ENCODE measurements around the gene KRTAP12-3. TPM values are rescaled to one million over a fixed set of nuclear protein-coding genes. Genes with fewer than 3 reads are reported as not detected.
"Not testable (repeated sequence)": the region's sequence is repeated elsewhere in the genome, so short reads cannot be mapped to it uniquely, and the experiment has no call there.

KRTAP12-3 gene
- not detected for total RNA-seq
- not detected for polyA plus RNA-seq

GRCh38 chr21:44657635-44658540 lies at the start of gene KRTAP12-3:
TSS of gene KRTAP12-3 (plus strand) at chr21:44657932. CDS start at chr21:44657980, 48 bp downstream.
- peak within 1 kb of the TSS; percentile 80 to 95 (median 87) for H3K27ac Mint-ChIP-seq
- ATAC-seq (ENCODE audit: low read depth in 2 of 2) (peak; percentile 55 to 66), DNase-seq (peak in 2 of 3 donors; percentile 72 to 79)
- H3K9me3 Mint-ChIP-seq: peaks cover 0 to 34% (median 5%) of the 10 kb centered on the region in 7 donors
- peak within 1 kb of the TSS; percentile 66 for H3K4me3 ChIP-seq (ENCODE audit: low read depth, low read length)
- peaks cover 5 to 19% of the 10 kb centered on the region in 2 experiments for H3K9me3 ChIP-seq (ENCODE audit: control insufficient read depth in 2 of 2, low read length in 2 of 2)
- peaks cover 11 to 47% (median 25%) of the 10 kb centered on the region in 4 donors for H3K4me1 Mint-ChIP-seq
- H3K4me3 Mint-ChIP-seq: peak within 1 kb of the TSS; percentile 64 to 86 (median 79)
- H3K36me3 ChIP-seq (ENCODE audit: control insufficient read depth, insufficient read depth, low read length): no peaks in the 10 kb centered on the region
- H3K27ac ChIP-seq (ENCODE audit: insufficient read depth, low read length, poor library complexity, severe bottlenecking): peak within 1 kb of the TSS; percentile 41
- H3K36me3 Mint-ChIP-seq: peaks cover 8% of the 10 kb centered on the region
- H3K27me3 Mint-ChIP-seq: peaks cover 32% of the 10 kb centered on the region
- H3K4me1 ChIP-seq (ENCODE audit: control insufficient read depth, insufficient read depth, low read length, poor library complexity, severe bottlenecking): peaks cover 24% of the 10 kb centered on the region
- peaks cover 3% of the 10 kb centered on the region for H3K27me3 ChIP-seq (ENCODE audit: control insufficient read depth, insufficient read depth, low read length)

- DNase-seq (no peak), ATAC-seq (ENCODE audit: low read depth in 2 of 2) (no peak)
- Mint-ChIP-seq H3K27me3 (peaks cover 15% of the 10 kb centered on the region), H3K36me3 (peaks cover 8% of the 10 kb centered on the region), H3K4me1 (peaks cover 0 to 5% (median 1%) of the 10 kb centered on the region in 4 donors), H3K9me3 (peaks cover 0 to 31% (median 11%) of the 10 kb centered on the region in 7 donors), H3K4me3 (no peak overlapping the region), H3K27ac (no peak overlapping the region)
- Histone ChIP-seq H3K4me3 (ENCODE audit: low read depth, low read length) (no peak overlapping the region), H3K36me3 (ENCODE audit: control insufficient read depth, insufficient read depth, low read length) (no peaks in the 10 kb centered on the region), H3K27me3 (ENCODE audit: control insufficient read depth, insufficient read depth, low read length) (peaks cover 11% of the 10 kb centered on the region), H3K4me1 (ENCODE audit: control insufficient read depth, insufficient read depth, low read length, poor library complexity, severe bottlenecking) (no peaks in the 10 kb centered on the region), H3K27ac (ENCODE audit: insufficient read depth, low read length, poor library complexity, severe bottlenecking) (no peak overlapping the region), H3K9me3 (ENCODE audit: control insufficient read depth in 2 of 2, low read length in 2 of 2) (peaks cover 14 to 29% of the 10 kb centered on the region in 2 experiments)
Observed at GRCh38 chr21:44609193-44609592, 48.5 kb upstream of the KRTAP12-3 start.

- H3K4me1 Mint-ChIP-seq; ATAC-seq (ENCODE audit: low read depth in 2 of 2); DNase-seq; H3K36me3 Mint-ChIP-seq; H3K27ac ChIP-seq (ENCODE audit: insufficient read depth, low read length, poor library complexity, severe bottlenecking); H3K4me1 ChIP-seq (ENCODE audit: control insufficient read depth, insufficient read depth, low read length, poor library complexity, severe bottlenecking); H3K4me3 ChIP-seq (ENCODE audit: low read depth, low read length); H3K4me3 Mint-ChIP-seq; H3K27me3 Mint-ChIP-seq; H3K36me3 ChIP-seq (ENCODE audit: control insufficient read depth, insufficient read depth, low read length); H3K27ac Mint-ChIP-seq: not testable (repeated sequence)
- H3K9me3 Mint-ChIP-seq: peaks cover 0 to 31% (median 11%) of the 10 kb centered on the region in 7 donors
- Histone ChIP-seq H3K27me3 (ENCODE audit: control insufficient read depth, insufficient read depth, low read length) (peaks cover 10% of the 10 kb centered on the region), H3K9me3 (ENCODE audit: control insufficient read depth in 2 of 2, low read length in 2 of 2) (peaks cover 14 to 29% of the 10 kb centered on the region in 2 experiments)
Observed at GRCh38 chr21:44610157-44610843, 47.4 kb upstream of the KRTAP12-3 start.

- peaks cover 4% of the 10 kb centered on the region for H3K36me3 Mint-ChIP-seq
- H3K4me1 ChIP-seq (ENCODE audit: control insufficient read depth, insufficient read depth, low read length, poor library complexity, severe bottlenecking): peaks cover 3% of the 10 kb centered on the region
- no peak overlapping the region for H3K27ac ChIP-seq (ENCODE audit: insufficient read depth, low read length, poor library complexity, severe bottlenecking)
- H3K4me3 Mint-ChIP-seq: no peak overlapping the region
- peaks cover 14 to 29% of the 10 kb centered on the region in 2 experiments for H3K9me3 ChIP-seq (ENCODE audit: control insufficient read depth in 2 of 2, low read length in 2 of 2)
- peaks cover 0 to 27% (median 8%) of the 10 kb centered on the region in 7 donors for H3K9me3 Mint-ChIP-seq
- no peak for DNase-seq
- H3K36me3 ChIP-seq (ENCODE audit: control insufficient read depth, insufficient read depth, low read length): no peaks in the 10 kb centered on the region
- H3K4me3 ChIP-seq (ENCODE audit: low read depth, low read length): no peak overlapping the region
- peaks cover 3% of the 10 kb centered on the region for H3K27me3 Mint-ChIP-seq
- H3K27me3 ChIP-seq (ENCODE audit: control insufficient read depth, insufficient read depth, low read length): peaks cover 9% of the 10 kb centered on the region
- peaks cover 0 to 16% (median 0%) of the 10 kb centered on the region in 4 donors for H3K4me1 Mint-ChIP-seq
- no peak for ATAC-seq (ENCODE audit: low read depth in 2 of 2)
- no peak overlapping the region for H3K27ac Mint-ChIP-seq
Observed at GRCh38 chr21:44611551-44611950, 46.2 kb upstream of the KRTAP12-3 start.

GRCh38 chr21:44612029-44612486 lies 45.7 kb upstream of the KRTAP12-3 start, which contains the start of gene KRTAP10-8:
TSS of gene KRTAP10-8 (plus strand) at chr21:44612079. CDS start at chr21:44612101, 22 bp downstream.
- H3K9me3 ChIP-seq (ENCODE audit: control insufficient read depth in 2 of 2, low read length in 2 of 2): peaks cover 14 to 29% of the 10 kb centered on the region in 2 experiments
- peaks cover 3% of the 10 kb centered on the region for H3K4me1 ChIP-seq (ENCODE audit: control insufficient read depth, insufficient read depth, low read length, poor library complexity, severe bottlenecking)
- ATAC-seq (ENCODE audit: low read depth in 2 of 2): no peak
- H3K27me3 ChIP-seq (ENCODE audit: control insufficient read depth, insufficient read depth, low read length): peaks cover 7% of the 10 kb centered on the region
- H3K36me3 ChIP-seq (ENCODE audit: control insufficient read depth, insufficient read depth, low read length): no peaks in the 10 kb centered on the region
- peaks cover 0 to 21% (median 0%) of the 10 kb centered on the region in 4 donors for H3K4me1 Mint-ChIP-seq
- no peak within 1 kb of the TSS for H3K27ac Mint-ChIP-seq
- no peak for DNase-seq
- H3K27me3 Mint-ChIP-seq: no peaks in the 10 kb centered on the region
- peaks cover 0 to 27% (median 8%) of the 10 kb centered on the region in 7 donors for H3K9me3 Mint-ChIP-seq
- no peak within 1 kb of the TSS for H3K27ac ChIP-seq (ENCODE audit: insufficient read depth, low read length, poor library complexity, severe bottlenecking)
- H3K36me3 Mint-ChIP-seq: peaks cover 4% of the 10 kb centered on the region
- H3K4me3 ChIP-seq (ENCODE audit: low read depth, low read length): no peak within 1 kb of the TSS
- H3K4me3 Mint-ChIP-seq: no peak within 1 kb of the TSS

- H3K36me3 ChIP-seq (ENCODE audit: control insufficient read depth, insufficient read depth, low read length): no peaks in the 10 kb centered on the region
- no peak for DNase-seq
- peaks cover 4% of the 10 kb centered on the region for H3K27me3 ChIP-seq (ENCODE audit: control insufficient read depth, insufficient read depth, low read length)
- Mint-ChIP-seq H3K4me3 (no peak overlapping the region), H3K27me3 (no peaks in the 10 kb centered on the region), H3K27ac (no peak overlapping the region), H3K9me3 (peaks cover 0 to 27% (median 8%) of the 10 kb centered on the region in 7 donors), H3K4me1 (peaks cover 0 to 28% (median 0%) of the 10 kb centered on the region in 4 donors), H3K36me3 (peaks cover 4% of the 10 kb centered on the region)
- H3K4me3 ChIP-seq (ENCODE audit: low read depth, low read length): no peak overlapping the region
- peaks cover 14 to 29% of the 10 kb centered on the region in 2 experiments for H3K9me3 ChIP-seq (ENCODE audit: control insufficient read depth in 2 of 2, low read length in 2 of 2)
- no peak for ATAC-seq (ENCODE audit: low read depth in 2 of 2)
- no peak overlapping the region for H3K27ac ChIP-seq (ENCODE audit: insufficient read depth, low read length, poor library complexity, severe bottlenecking)
- H3K4me1 ChIP-seq (ENCODE audit: control insufficient read depth, insufficient read depth, low read length, poor library complexity, severe bottlenecking): peaks cover 5% of the 10 kb centered on the region
Observed at GRCh38 chr21:44612669-44613229, 45.0 kb upstream of the KRTAP12-3 start.
